Right forelimb (tissue), 1 donor: ENCODE measurements around the gene RAD9A.

Source experiments
- DNase-seq: peaks from one replicate; pipeline ENCODE4 v3.0.0-alpha.2; 2018

RAD9A gene

GRCh38 chr11:67442504-67443404, 51.0 kb downstream of the RAD9A start:
- DNase-seq, result no peak

- DNase-seq, result no peak
These were observed 53.7 kb downstream of the RAD9A start for GRCh38 chr11:67445515-67445914.
